GM19372 (cell line): ENCODE measurements around the gene UBE2Q2.
"Not testable (repeated sequence)": the region's sequence is repeated elsewhere in the genome, so short reads cannot be mapped to it uniquely, and the experiment has no call there.

ENCODE experiments used
- ATAC-seq: cut with Tn5 transposase; IDR thresholded peaks from one replicate; pipeline ENCODE4 v1.9.1; 2021; ENCODE audit warnings: mild to moderate bottlenecking, low read depth, moderate library complexity; ENCODE audit not compliant: unreplicated experiment

UBE2Q2 gene

GRCh38 chr15:75864213-75865059 lies 21.2 kb downstream of the UBE2Q2 start:
- no peak for ATAC-seq

GRCh38 chr15:75866045-75866444 lies 22.8 kb downstream of the UBE2Q2 start:
- ATAC-seq, result not testable (repeated sequence)

GRCh38 chr15:75866916-75867315 lies 23.7 kb downstream of the UBE2Q2 start:
- ATAC-seq, result no peak

GRCh38 chr15:75867449-75867848 lies 24.2 kb downstream of the UBE2Q2 start:
- no peak for ATAC-seq

- no peak for ATAC-seq
Measured at GRCh38 chr15:75868019-75868418, 24.8 kb downstream of the UBE2Q2 start.

- no peak for ATAC-seq
Measured at GRCh38 chr15:75869446-75869845, 26.2 kb downstream of the UBE2Q2 start.

- ATAC-seq, result not testable (repeated sequence)
Measured at GRCh38 chr15:75871589-75871988, 28.3 kb downstream of the UBE2Q2 start.

GRCh38 chr15:75872403-75872990 lies 29.2 kb downstream of the UBE2Q2 start:
- no peak for ATAC-seq

- no peak for ATAC-seq
Measured at GRCh38 chr15:75884041-75884440, 40.8 kb downstream of the UBE2Q2 start.

- ATAC-seq, result no peak
Measured at GRCh38 chr15:75887178-75887577, 43.9 kb downstream of the UBE2Q2 start.

- ATAC-seq, result no peak
Measured at GRCh38 chr15:75891895-75892294, 48.6 kb downstream of the UBE2Q2 start.

GRCh38 chr15:75895731-75896130 lies 52.5 kb downstream of the UBE2Q2 start:
- no peak for ATAC-seq

- ATAC-seq, result no peak
Measured at GRCh38 chr15:75900577-75900976, 57.3 kb downstream of the UBE2Q2 start.

GRCh38 chr15:75902129-75902557 lies 58.9 kb downstream of the UBE2Q2 start:
- no peak for ATAC-seq

GRCh38 chr15:75903331-75904239 lies 60.3 kb downstream of the UBE2Q2 start, which contains the start of gene FBXO22:
Gene FBXO22, plus strand, starts transcription at chr15:75903878. Its CDS starts 86 bp downstream, at chr15:75903964.
- peak; percentile 95 for ATAC-seq

- no peak for ATAC-seq
Measured at GRCh38 chr15:75905231-75905630, 62.0 kb downstream of the UBE2Q2 start.

- ATAC-seq, result not testable (repeated sequence)
Measured at GRCh38 chr15:75910355-75910754, 67.1 kb downstream of the UBE2Q2 start.

GRCh38 chr15:75916978-75917377 lies 73.7 kb downstream of the UBE2Q2 start:
- ATAC-seq, result no peak

- no peak for ATAC-seq
Measured at GRCh38 chr15:75918135-75918534, 74.9 kb downstream of the UBE2Q2 start.

GRCh38 chr15:75920079-75920478 lies 76.8 kb downstream of the UBE2Q2 start:
- no peak for ATAC-seq
